Measurements from ENCODE around the gene TMEM9B. TPM values are rescaled to one million over a fixed set of nuclear protein-coding genes. Genes with fewer than 3 reads are reported as not detected.

TMEM9B gene
- total RNA-seq, 3 donors from 2014 or later (not counting 1 experiment from before 2014, with no cell fraction given), result 46.5 to 55.2 (median 51.4) TPM

DNA sequence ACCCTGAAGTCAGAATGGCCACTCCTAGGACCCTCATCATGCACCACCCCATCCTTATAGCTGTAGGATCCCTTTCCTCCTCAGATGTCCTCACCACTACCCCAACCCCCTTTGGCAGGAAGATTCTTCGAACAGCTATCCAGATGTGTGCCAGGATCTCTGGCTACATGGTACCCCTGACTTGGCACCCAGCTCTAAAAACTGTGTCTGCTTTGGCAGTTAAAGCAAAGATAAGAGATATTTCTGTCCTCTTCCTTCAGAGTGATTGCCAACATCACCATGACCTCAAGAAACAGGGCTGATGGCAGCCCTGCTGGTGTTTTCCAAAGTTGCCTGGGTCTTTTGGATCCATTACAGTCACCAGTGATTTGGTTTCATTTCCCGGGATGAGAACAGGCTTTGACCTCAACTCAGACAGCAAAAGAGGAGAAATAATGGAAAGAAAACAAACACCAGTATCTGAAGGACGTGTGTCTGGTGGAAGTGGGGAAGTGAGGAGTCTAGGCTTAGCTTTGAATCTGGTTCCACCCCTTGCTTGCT is 43.8 kb upstream of the TMEM9B start:
- no peak for DNase-seq
- Histone ChIP-seq H3K27ac (ENCODE audit: low read length) (no peak overlapping the region), H3K9me3 (ENCODE audit: control insufficient read depth, insufficient read depth, low read length) (no peaks in the 10 kb centered on the region), H3K27me3 (ENCODE audit: control insufficient read depth, insufficient read depth, low read length) (peaks cover 10% of the 10 kb centered on the region), H3K4me3 (ENCODE audit: low read length) (no peak overlapping the region), H3K4me1 (ENCODE audit: control insufficient read depth, insufficient read depth, low read length) (peaks cover 7% of the 10 kb centered on the region), H3K36me3 (ENCODE audit: control insufficient read depth, insufficient read depth, low read length) (no peaks in the 10 kb centered on the region)
- Mint-ChIP-seq H3K9me3 (no peaks in the 10 kb centered on the region), H3K36me3 (no peaks in the 10 kb centered on the region), H3K27me3 (ENCODE audit: low read depth in 2 of 2) (peaks cover 24 to 61% of the 10 kb centered on the region in 2 donors), H3K27ac (no peak overlapping the region), H3K4me1 (peaks cover 4 to 14% of the 10 kb centered on the region in 2 donors), H3K4me3 (no peak overlapping the region)
- ATAC-seq, result no peak
- 89% methylated on average over 3 of the region's 3 CpGs for WGBS (ENCODE audit: insufficient coverage)
- intact Hi-C loops (cut with micrococcal nuclease), result no loop called here
- TF ChIP-seq CTCF (IDR thresholded peaks at IDR 0.05), result no peak

- TF ChIP-seq CTCF (IDR thresholded peaks at IDR 0.05), result no peak
Observed at GRCh38 chr11:9005087-9005486, 40.8 kb upstream of the TMEM9B start.

GRCh38 chr11:9004183-9004926 is 40.1 kb upstream of the TMEM9B start:
- no peak overlapping the region for H3K27ac ChIP-seq (ENCODE audit: low read length)
- no peaks in the 10 kb centered on the region for H3K9me3 Mint-ChIP-seq
- DNase-seq (peak in 1 of 2 donors; percentile 43), ATAC-seq (no peak)
- peaks cover 32% of the 10 kb centered on the region for H3K27me3 ChIP-seq (ENCODE audit: control insufficient read depth, insufficient read depth, low read length)
- peaks cover 6 to 18% of the 10 kb centered on the region in 2 donors for H3K4me1 Mint-ChIP-seq
- H3K4me1 ChIP-seq (ENCODE audit: control insufficient read depth, insufficient read depth, low read length), result peaks cover 13% of the 10 kb centered on the region
- TF ChIP-seq CTCF (IDR thresholded peaks at IDR 0.05), result no peak
- H3K27me3 Mint-ChIP-seq (ENCODE audit: low read depth in 2 of 2), result peaks cover 25 to 53% of the 10 kb centered on the region in 2 donors
- H3K9me3 ChIP-seq (ENCODE audit: control insufficient read depth, insufficient read depth, low read length), result no peaks in the 10 kb centered on the region
- no peaks in the 10 kb centered on the region for H3K36me3 ChIP-seq (ENCODE audit: control insufficient read depth, insufficient read depth, low read length)
- intact Hi-C loops (cut with micrococcal nuclease), result loop anchor here (5.0 kb wide), 2 partner anchors 508 to 753 kb away; no protein-coding TSS in a partner anchor
- WGBS (ENCODE audit: insufficient coverage), result 9% methylated on average over 69 of the region's 69 CpGs
- H3K4me3 Mint-ChIP-seq, result peak overlapping the region; percentile 80
- peak overlapping the region in 1 of 2 donors; percentile 62 for H3K27ac Mint-ChIP-seq
- peak overlapping the region; percentile 24 for H3K4me3 ChIP-seq (ENCODE audit: low read length)
- no peaks in the 10 kb centered on the region for H3K36me3 Mint-ChIP-seq

More at GRCh38 chr11:9005087-9005486, 40.8 kb upstream of the TMEM9B start:
- Mint-ChIP-seq H3K9me3 (no peaks in the 10 kb centered on the region), H3K27me3 (ENCODE audit: low read depth in 2 of 2) (peaks cover 23 to 57% of the 10 kb centered on the region in 2 donors), H3K4me1 (peaks cover 6 to 18% of the 10 kb centered on the region in 2 donors), H3K27ac (peak overlapping the region in 1 of 2 donors; percentile 62), H3K4me3 (peak overlapping the region; percentile 80), H3K36me3 (no peaks in the 10 kb centered on the region)
- H3K9me3 ChIP-seq (ENCODE audit: control insufficient read depth, insufficient read depth, low read length), result no peaks in the 10 kb centered on the region
- no peak for ATAC-seq
- peak in 1 of 2 donors; percentile 12 for DNase-seq
- H3K36me3 ChIP-seq (ENCODE audit: control insufficient read depth, insufficient read depth, low read length), result no peaks in the 10 kb centered on the region
- intact Hi-C loops (cut with micrococcal nuclease), result no loop called here
- 88% methylated on average over 4 of the region's 4 CpGs for WGBS (ENCODE audit: insufficient coverage)
- H3K4me1 ChIP-seq (ENCODE audit: control insufficient read depth, insufficient read depth, low read length), result peaks cover 13% of the 10 kb centered on the region
- no peak overlapping the region for H3K27ac ChIP-seq (ENCODE audit: low read length)
- H3K4me3 ChIP-seq (ENCODE audit: low read length), result no peak overlapping the region
- H3K27me3 ChIP-seq (ENCODE audit: control insufficient read depth, insufficient read depth, low read length), result peaks cover 32% of the 10 kb centered on the region

Data from natural killer cell (primary cell).